ENCODE measurements around the gene SLC35E3. TPM values are rescaled to one million over a fixed set of nuclear protein-coding genes. Genes with fewer than 3 reads are reported as not detected.

Gene SLC35E3
- total RNA-seq, 1 experiment from 2014 or later: 4.9 TPM

DNA sequence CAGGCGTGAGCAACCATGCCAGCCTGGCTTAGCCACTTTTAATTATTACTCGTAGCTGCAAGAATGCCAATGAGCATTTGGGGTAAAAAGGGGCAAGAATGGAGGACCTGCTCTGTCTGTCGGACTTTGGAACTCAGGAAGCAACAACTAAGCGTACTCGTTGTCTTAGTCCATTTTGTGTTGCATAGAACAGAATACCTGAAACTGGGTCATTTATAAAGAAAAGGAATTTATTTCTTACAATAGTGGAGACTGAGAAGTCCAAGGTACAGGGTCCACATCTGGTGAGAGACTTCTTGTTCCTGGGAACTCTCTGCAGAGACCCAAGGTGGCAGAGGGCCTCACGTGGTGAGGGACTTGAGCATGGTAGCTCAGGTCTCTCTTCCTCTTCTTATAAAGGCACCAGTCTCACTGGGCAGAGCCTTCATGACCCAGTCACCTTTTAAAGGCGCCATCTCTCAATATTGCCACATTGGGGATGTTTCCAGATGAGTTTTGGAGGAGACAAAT, 29.2 kb downstream of the SLC35E3 start:
- Histone ChIP-seq H3K79me2 (ENCODE audit: insufficient read depth, low read length) (no peaks in the 10 kb centered on the region), H3K9me2 (ENCODE audit: insufficient read depth) (no peaks in the 10 kb centered on the region), H3K4me2 (ENCODE audit: low read length) (no peak overlapping the region), H3K27ac (ENCODE audit: low read depth, low read length) (no peak overlapping the region), H3K9ac (ENCODE audit: low read length) (no peak overlapping the region), H4K20me1 (ENCODE audit: insufficient read depth) (no peaks in the 10 kb centered on the region), H3K27me3 (ENCODE audit: insufficient read depth, low read length) (no peaks in the 10 kb centered on the region), H3K36me3 (ENCODE audit: control insufficient read depth in 1 of 2, insufficient read depth in 2 of 2, low read length in 2 of 2) (no peaks in the 10 kb centered on the region), H3K4me3 (replicated peaks in 1 of 2; ENCODE audit: low read depth in 1 of 2, low read length in 2 of 2) (no peak overlapping the region), H2AFZ (ENCODE audit: low read depth, low read length, poor library complexity, severe bottlenecking) (no peak overlapping the region), H3K9me3 (ENCODE audit: control insufficient read depth in 1 of 2, insufficient read depth in 1 of 2, low read depth in 1 of 2, low read length in 2 of 2) (no peaks in the 10 kb centered on the region), H3K4me1 (ENCODE audit: control insufficient read depth in 1 of 2, insufficient read depth in 2 of 2, low read length in 2 of 2) (no peaks in the 10 kb centered on the region)
- ChIA-PET RAD21 (ENCODE audit: low non-redundant PET in 1 of 2, low total read pairs in 2 of 2, uncharacterized antibody in 2 of 2, unreplicated experiment in 2 of 2) (no interaction called here), CTCF (no interaction called here), POLR2A (no interaction called here)
- no peak for DNase-seq (ENCODE audit: low read depth, low spot score)
- intact Hi-C loops (cut with micrococcal nuclease): no loop called here
- no peak for ATAC-seq
- TF ChIP-seq ZNF274 (IDR thresholded peaks at IDR 0.05; ENCODE audit: low read depth, low read length): no peak
- TF ChIP-seq, protein P1, sequence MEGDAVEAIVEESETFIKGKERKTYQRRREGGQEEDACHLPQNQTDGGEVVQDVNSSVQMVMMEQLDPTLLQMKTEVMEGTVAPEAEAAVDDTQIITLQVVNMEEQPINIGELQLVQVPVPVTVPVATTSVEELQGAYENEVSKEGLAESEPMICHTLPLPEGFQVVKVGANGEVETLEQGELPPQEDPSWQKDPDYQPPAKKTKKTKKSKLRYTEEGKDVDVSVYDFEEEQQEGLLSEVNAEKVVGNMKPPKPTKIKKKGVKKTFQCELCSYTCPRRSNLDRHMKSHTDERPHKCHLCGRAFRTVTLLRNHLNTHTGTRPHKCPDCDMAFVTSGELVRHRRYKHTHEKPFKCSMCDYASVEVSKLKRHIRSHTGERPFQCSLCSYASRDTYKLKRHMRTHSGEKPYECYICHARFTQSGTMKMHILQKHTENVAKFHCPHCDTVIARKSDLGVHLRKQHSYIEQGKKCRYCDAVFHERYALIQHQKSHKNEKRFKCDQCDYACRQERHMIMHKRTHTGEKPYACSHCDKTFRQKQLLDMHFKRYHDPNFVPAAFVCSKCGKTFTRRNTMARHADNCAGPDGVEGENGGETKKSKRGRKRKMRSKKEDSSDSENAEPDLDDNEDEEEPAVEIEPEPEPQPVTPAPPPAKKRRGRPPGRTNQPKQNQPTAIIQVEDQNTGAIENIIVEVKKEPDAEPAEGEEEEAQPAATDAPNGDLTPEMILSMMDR (IDR thresholded peaks at IDR 0.05 in 2 of 3, conservative IDR thresholded peaks at IDR 0.05 in 1 of 3; ENCODE audit: borderline replicate concordance in 1 of 3, insufficient read depth in 1 of 3, low read depth in 2 of 3, low read length in 2 of 3): no peak
- TF ChIP-seq RAD21 (IDR thresholded peaks at IDR 0.05; ENCODE audit: low read depth): no peak
- TF ChIP-seq ZFX (IDR thresholded peaks at IDR 0.05): no peak
- no peak for TF ChIP-seq FOSL1 (IDR thresholded peaks at IDR 0.05; ENCODE audit: low read depth)
- TF ChIP-seq SRF (IDR thresholded peaks at IDR 0.05; ENCODE audit: low read depth): no peak
- no peak for TF ChIP-seq TCF7L2 (IDR thresholded peaks at IDR 0.05; ENCODE audit: borderline replicate concordance, extremely low read depth, insufficient read depth, insufficient read length)
- no peak for TF ChIP-seq ELF1 (IDR thresholded peaks at IDR 0.05; ENCODE audit: borderline replicate concordance, low read depth)
- TF ChIP-seq SIN3A (IDR thresholded peaks at IDR 0.05; ENCODE audit: low read depth): no peak
- no peak for TF ChIP-seq EZH2phosphoT487 (IDR thresholded peaks at IDR 0.05; ENCODE audit: borderline replicate concordance)
- TF ChIP-seq JUND (IDR thresholded peaks at IDR 0.05): no peak
- TF ChIP-seq SP1 (IDR thresholded peaks at IDR 0.05; ENCODE audit: low read depth): no peak
- TF ChIP-seq, protein P2, sequence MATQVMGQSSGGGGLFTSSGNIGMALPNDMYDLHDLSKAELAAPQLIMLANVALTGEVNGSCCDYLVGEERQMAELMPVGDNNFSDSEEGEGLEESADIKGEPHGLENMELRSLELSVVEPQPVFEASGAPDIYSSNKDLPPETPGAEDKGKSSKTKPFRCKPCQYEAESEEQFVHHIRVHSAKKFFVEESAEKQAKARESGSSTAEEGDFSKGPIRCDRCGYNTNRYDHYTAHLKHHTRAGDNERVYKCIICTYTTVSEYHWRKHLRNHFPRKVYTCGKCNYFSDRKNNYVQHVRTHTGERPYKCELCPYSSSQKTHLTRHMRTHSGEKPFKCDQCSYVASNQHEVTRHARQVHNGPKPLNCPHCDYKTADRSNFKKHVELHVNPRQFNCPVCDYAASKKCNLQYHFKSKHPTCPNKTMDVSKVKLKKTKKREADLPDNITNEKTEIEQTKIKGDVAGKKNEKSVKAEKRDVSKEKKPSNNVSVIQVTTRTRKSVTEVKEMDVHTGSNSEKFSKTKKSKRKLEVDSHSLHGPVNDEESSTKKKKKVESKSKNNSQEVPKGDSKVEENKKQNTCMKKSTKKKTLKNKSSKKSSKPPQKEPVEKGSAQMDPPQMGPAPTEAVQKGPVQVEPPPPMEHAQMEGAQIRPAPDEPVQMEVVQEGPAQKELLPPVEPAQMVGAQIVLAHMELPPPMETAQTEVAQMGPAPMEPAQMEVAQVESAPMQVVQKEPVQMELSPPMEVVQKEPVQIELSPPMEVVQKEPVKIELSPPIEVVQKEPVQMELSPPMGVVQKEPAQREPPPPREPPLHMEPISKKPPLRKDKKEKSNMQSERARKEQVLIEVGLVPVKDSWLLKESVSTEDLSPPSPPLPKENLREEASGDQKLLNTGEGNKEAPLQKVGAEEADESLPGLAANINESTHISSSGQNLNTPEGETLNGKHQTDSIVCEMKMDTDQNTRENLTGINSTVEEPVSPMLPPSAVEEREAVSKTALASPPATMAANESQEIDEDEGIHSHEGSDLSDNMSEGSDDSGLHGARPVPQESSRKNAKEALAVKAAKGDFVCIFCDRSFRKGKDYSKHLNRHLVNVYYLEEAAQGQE (IDR thresholded peaks at IDR 0.05; ENCODE audit: low read depth): no peak
- no TSS peak for BruUV-seq (replicated peaks)

Measured in HCT116 (cell line).